H9 (cell line): ENCODE measurements around the gene CDH23. TPM values are rescaled to one million over a fixed set of nuclear protein-coding genes. Genes with fewer than 3 reads are reported as not detected.

Source experiments
- DNase-seq: peaks from one replicate; pipeline ENCODE4 v3.0.0-alpha.2; 2017
- H2AFZ ChIP-seq: one replicate; pipeline ENCODE4 v1.6.1; 2013; ENCODE audit warnings: mild to moderate bottlenecking, low read length, control low read depth, moderate library complexity
- H2AK5ac ChIP-seq: 2 replicates; pipeline ENCODE4 v1.6.1; 2013; ENCODE audit warnings: low read length, control low read depth, mixed read lengths; ENCODE audit not compliant: insufficient read length
- H2BK120ac ChIP-seq: one replicate; pipeline ENCODE4 v1.6.1; 2013; ENCODE audit warnings: low read depth, mild to moderate bottlenecking, low read length, control low read depth, inconsistent platforms; ENCODE audit not compliant: poor library complexity, severe bottlenecking
- H2BK12ac ChIP-seq: 2 replicates; pipeline ENCODE4 v1.6.1; 2013; ENCODE audit warnings: low read length, control low read depth, mixed read lengths, low read depth; ENCODE audit not compliant: insufficient read length
- H2BK15ac ChIP-seq: 2 replicates; pipeline ENCODE4 v1.6.1; 2013; ENCODE audit warnings: low read depth, low read length, control low read depth
- H2BK20ac ChIP-seq: one replicate; pipeline ENCODE4 v1.6.1; 2013; ENCODE audit warnings: low read depth, mild to moderate bottlenecking, low read length, control low read depth, inconsistent platforms; ENCODE audit not compliant: poor library complexity, severe bottlenecking
- H2BK5ac ChIP-seq: 2 replicates; pipeline ENCODE4 v1.6.1; 2013; ENCODE audit warnings: low read length, control low read depth, mixed read lengths; ENCODE audit not compliant: insufficient read length
- H3K14ac ChIP-seq: 2 replicates; pipeline ENCODE4 v1.6.1; 2013; ENCODE audit warnings: low read length, control low read depth; ENCODE audit not compliant: insufficient read depth
- H3K18ac ChIP-seq: 2 replicates; pipeline ENCODE4 v1.6.1; 2013; ENCODE audit warnings: low read depth, mild to moderate bottlenecking, mixed read lengths, low read length, control low read depth; ENCODE audit not compliant: insufficient read length
- H3K23ac ChIP-seq: 2 replicates; pipeline ENCODE4 v1.6.1; 2013; ENCODE audit warnings: low read length, control low read depth, mixed read lengths, low read depth; ENCODE audit not compliant: insufficient read length
- H3K23me2 ChIP-seq: 2 replicates; pipeline ENCODE4 v1.6.1; 2013; ENCODE audit warnings: low read depth, mild to moderate bottlenecking, mixed read lengths, low read length, control low read depth; ENCODE audit not compliant: insufficient read length, poor library complexity, severe bottlenecking
- H3K27ac ChIP-seq: 2 replicates; pipeline ENCODE4 v1.5.1; 2013; ENCODE audit warnings: low read length, control low read depth, mixed read lengths, low read depth; ENCODE audit not compliant: insufficient read length
- H3K27me3 ChIP-seq: 2 replicates; pipeline ENCODE4 v1.6.1; 2013; ENCODE audit warnings: low read length, control low read depth, inconsistent platforms; ENCODE audit not compliant: insufficient read depth
- H3K4ac ChIP-seq: 2 replicates; pipeline ENCODE4 v1.6.1; 2013; ENCODE audit warnings: low read depth, mild to moderate bottlenecking, control low read depth, inconsistent platforms, low read length, moderate library complexity
- H3K4me1 ChIP-seq: 2 replicates; pipeline ENCODE4 v1.6.1; 2013; ENCODE audit warnings: low read length, control low read depth, inconsistent platforms; ENCODE audit not compliant: insufficient read depth
- H3K4me2 ChIP-seq: 2 replicates; pipeline ENCODE4 v1.6.1; 2013; ENCODE audit warnings: low read length, control low read depth, mixed read lengths; ENCODE audit not compliant: insufficient read length, insufficient read depth
- H3K56ac ChIP-seq: 2 replicates; pipeline ENCODE4 v1.6.1; 2013; ENCODE audit warnings: low read depth, mild to moderate bottlenecking, mixed read lengths, low read length, control low read depth; ENCODE audit not compliant: insufficient read length
- H3K79me1 ChIP-seq: 2 replicates; pipeline ENCODE4 v1.6.1; 2013; ENCODE audit warnings: low read depth, mild to moderate bottlenecking, moderate library complexity, low read length, control low read depth, inconsistent platforms; ENCODE audit not compliant: insufficient read depth, poor library complexity, severe bottlenecking
- H3K79me2 ChIP-seq: 2 replicates; pipeline ENCODE4 v1.6.1; 2013; ENCODE audit warnings: low read length, control low read depth, inconsistent platforms; ENCODE audit not compliant: insufficient read depth
- H3K9ac ChIP-seq: 2 replicates; pipeline ENCODE4 v1.6.1; 2013; ENCODE audit warnings: low read length, control low read depth, mixed read lengths; ENCODE audit not compliant: insufficient read length; ENCODE audit errors: extremely low read depth
- H3K9me3 ChIP-seq: one replicate; pipeline ENCODE4 v1.6.1; 2013; ENCODE audit warnings: low read depth, low read length, inconsistent platforms; ENCODE audit not compliant: control insufficient read depth
- H3T11ph ChIP-seq: one replicate; pipeline ENCODE4 v1.6.1; 2013; ENCODE audit warnings: mild to moderate bottlenecking, low read length, control low read depth, inconsistent platforms
- H4K20me1 ChIP-seq: one replicate; pipeline ENCODE4 v1.6.1; 2013; ENCODE audit not compliant: control insufficient read depth, insufficient read length, insufficient read depth
- H4K5ac ChIP-seq: 2 replicates; pipeline ENCODE4 v1.6.1; 2013; ENCODE audit warnings: low read depth, mild to moderate bottlenecking, mixed read lengths, low read length, control low read depth; ENCODE audit not compliant: insufficient read length
- H4K8ac ChIP-seq: replicated peaks from 2 replicates; pipeline ENCODE4 v1.6.1; 2013; ENCODE audit warnings: low read length, control low read depth, mixed read lengths, low read depth; ENCODE audit not compliant: insufficient read length
- H4K91ac ChIP-seq: 2 replicates; pipeline ENCODE4 v1.6.1; 2013; ENCODE audit warnings: low read depth, mild to moderate bottlenecking, moderate library complexity, mixed read lengths, low read length, control low read depth; ENCODE audit not compliant: insufficient read length
- H3K27ac Mint-ChIP-seq, 3 experiments: 2 replicates in 2 of 3; 3 replicates in 1 of 3; pipeline ENCODE4 v1.8.0; 2020 to 2021; ENCODE audit warnings: mixed read lengths in 3 of 3, mild to moderate bottlenecking in 1 of 3, moderate library complexity in 1 of 3
- H3K27me3 Mint-ChIP-seq: 2 replicates; pipeline ENCODE4 v1.8.0; 2021; ENCODE audit warnings: low read depth, mild to moderate bottlenecking, moderate library complexity, mixed read lengths
- H3K36me3 Mint-ChIP-seq, 3 experiments: 2 replicates in 2 of 3; 3 replicates in 1 of 3; pipeline ENCODE4 v1.8.0; 2020 to 2021; ENCODE audit warnings: low read depth in 3 of 3, mixed read lengths in 3 of 3; ENCODE audit not compliant: insufficient read depth in 1 of 3
- H3K4me1 Mint-ChIP-seq, 2 experiments: 2 replicates each; pipeline ENCODE4 v1.8.0; 2020; ENCODE audit warnings: mixed read lengths in 2 of 2
- H3K4me3 Mint-ChIP-seq, 2 experiments: 2 replicates in 1 of 2; 3 replicates in 1 of 2; pipeline ENCODE4 v1.8.0; 2020 to 2021; ENCODE audit warnings: mild to moderate bottlenecking in 2 of 2, mixed read lengths in 2 of 2, moderate library complexity in 1 of 2
- H3K9me3 Mint-ChIP-seq, 2 experiments: 2 replicates in 1 of 2; 3 replicates in 1 of 2; pipeline ENCODE4 v1.8.0; 2020; ENCODE audit warnings: mild to moderate bottlenecking in 2 of 2, mixed read lengths in 2 of 2, moderate library complexity in 1 of 2
- WGBS: extraction: QIAGEN DNeasy Blood & Tissue Kit; methylation state at CpG from one replicate; pipeline ENCODE4 v1.1.7; 2013; ENCODE audit warnings: missing lambda C conversion rate, low lambda C conversion rate, mixed read lengths; ENCODE audit not compliant: insufficient read length; ENCODE audit errors: extremely low coverage; 5-methylcytosine and 5-hydroxymethylcytosine counted together
- total RNA-seq: library from RNA; stranded (reverse); gene quantifications from 2 replicates; pipeline ENCODE4 v1.2.1, GENCODE V29; 2021
- TF ChIP-seq, protein P1 (sequence below): fragments of 200-600 bp; sonication (generic); conservative IDR thresholded peaks from 3 replicates; pipeline ENCODE4 v1.8.0; 2021; ENCODE audit warnings: antibody characterized with exemption, mild to moderate bottlenecking

CDH23 gene
- total RNA-seq, 1 experiment from 2014 or later: 2.1 TPM

DNA sequence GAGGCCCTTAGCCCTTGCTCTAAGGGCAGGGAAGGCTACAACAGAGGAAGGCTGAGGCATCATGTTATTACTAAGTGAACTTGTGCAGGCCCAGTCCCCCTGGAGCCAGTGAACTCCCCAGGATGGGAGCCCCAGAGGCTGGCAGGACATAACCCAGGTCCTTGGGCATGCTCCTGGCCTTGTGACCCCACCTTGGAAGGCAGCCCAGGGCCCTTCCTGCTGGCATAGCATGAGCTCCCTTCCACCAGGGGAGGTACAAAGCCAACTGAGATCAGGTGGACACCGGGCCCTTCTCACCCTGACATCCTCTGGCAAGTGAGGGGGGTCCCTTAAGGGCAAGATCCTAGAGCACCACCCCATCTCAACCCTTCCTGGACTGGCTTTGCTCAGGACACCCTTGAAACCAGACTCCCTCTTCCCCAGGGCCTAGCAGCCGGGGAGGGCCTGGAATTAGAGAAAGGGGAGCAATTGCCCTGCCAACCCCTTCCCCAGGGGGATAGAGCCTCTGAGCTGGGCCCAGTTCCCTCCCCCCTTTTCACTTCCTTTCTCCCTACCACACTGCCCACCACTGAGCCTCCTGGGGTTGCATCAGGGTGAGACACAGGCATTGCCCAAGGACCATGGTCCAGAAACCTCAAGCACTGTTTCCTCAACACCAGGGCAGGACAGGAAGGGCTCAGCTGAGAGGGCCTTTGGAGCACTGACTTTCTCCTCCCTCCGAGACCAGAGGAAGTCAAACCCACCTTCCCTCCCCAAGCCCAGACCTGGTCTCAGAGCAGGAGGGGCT is 378.4 kb downstream of the CDH23 start:
- H4K5ac ChIP-seq: no peak overlapping the region
- Mint-ChIP-seq H3K27ac (no peak overlapping the region), H3K36me3 (no peaks in the 10 kb centered on the region; a peak in 1 of 7 replicates), H3K4me1 (peaks cover 3 to 4% of the 10 kb centered on the region in 2 experiments; a peak in 2 of 4 replicates), H3K9me3 (peaks cover 0 to 3% of the 10 kb centered on the region in 2 experiments; a peak in 1 of 5 replicates), H3K4me3 (no peak overlapping the region; a peak in 1 of 5 replicates), H3K27me3 (peaks cover 40% of the 10 kb centered on the region)
- no peak for DNase-seq
- H3K23ac ChIP-seq: no peak overlapping the region
- no peak overlapping the region for H2AK5ac ChIP-seq
- no peak overlapping the region for H3K18ac ChIP-seq
- H3K79me1 ChIP-seq: no peaks in the 10 kb centered on the region
- no peaks in the 10 kb centered on the region for H3K9me3 ChIP-seq
- no peak overlapping the region for H3T11ph ChIP-seq
- no peak overlapping the region for H3K4ac ChIP-seq
- H2AFZ ChIP-seq: no peak overlapping the region
- H4K91ac ChIP-seq: no peak overlapping the region
- no peak overlapping the region for H3K56ac ChIP-seq
- H3K14ac ChIP-seq: no peak overlapping the region
- no peak overlapping the region for H3K27ac ChIP-seq
- H2BK12ac ChIP-seq: no peak overlapping the region
- no peak overlapping the region for H2BK15ac ChIP-seq
- H2BK20ac ChIP-seq: no peak overlapping the region
- no CpG with 5 or more reads among the region's 3 CpGs for WGBS
- H3K23me2 ChIP-seq: no peaks in the 10 kb centered on the region
- no peak overlapping the region for H2BK5ac ChIP-seq
- no peak overlapping the region for H3K4me2 ChIP-seq
- TF ChIP-seq, protein P1, sequence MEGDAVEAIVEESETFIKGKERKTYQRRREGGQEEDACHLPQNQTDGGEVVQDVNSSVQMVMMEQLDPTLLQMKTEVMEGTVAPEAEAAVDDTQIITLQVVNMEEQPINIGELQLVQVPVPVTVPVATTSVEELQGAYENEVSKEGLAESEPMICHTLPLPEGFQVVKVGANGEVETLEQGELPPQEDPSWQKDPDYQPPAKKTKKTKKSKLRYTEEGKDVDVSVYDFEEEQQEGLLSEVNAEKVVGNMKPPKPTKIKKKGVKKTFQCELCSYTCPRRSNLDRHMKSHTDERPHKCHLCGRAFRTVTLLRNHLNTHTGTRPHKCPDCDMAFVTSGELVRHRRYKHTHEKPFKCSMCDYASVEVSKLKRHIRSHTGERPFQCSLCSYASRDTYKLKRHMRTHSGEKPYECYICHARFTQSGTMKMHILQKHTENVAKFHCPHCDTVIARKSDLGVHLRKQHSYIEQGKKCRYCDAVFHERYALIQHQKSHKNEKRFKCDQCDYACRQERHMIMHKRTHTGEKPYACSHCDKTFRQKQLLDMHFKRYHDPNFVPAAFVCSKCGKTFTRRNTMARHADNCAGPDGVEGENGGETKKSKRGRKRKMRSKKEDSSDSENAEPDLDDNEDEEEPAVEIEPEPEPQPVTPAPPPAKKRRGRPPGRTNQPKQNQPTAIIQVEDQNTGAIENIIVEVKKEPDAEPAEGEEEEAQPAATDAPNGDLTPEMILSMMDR: no peak
- H3K27me3 ChIP-seq: peaks cover 5% of the 10 kb centered on the region; the same call in 1 of the 2 replicates
- no peaks in the 10 kb centered on the region for H4K20me1 ChIP-seq
- no peak overlapping the region for H2BK120ac ChIP-seq
- H4K8ac ChIP-seq: no peak overlapping the region
- no peaks in the 10 kb centered on the region for H3K4me1 ChIP-seq
- no peaks in the 10 kb centered on the region for H3K79me2 ChIP-seq
- no peak overlapping the region for H3K9ac ChIP-seq
